CD4-positive, alpha-beta T cell treated with Interleukin-4 for 1 hour (primary cell): ENCODE measurements around the gene TRABD.

Source experiments
- DNase-seq, 2 donors: peaks; one replicate each; pipeline ENCODE4 v3.0.0-alpha.2; 2020 to 2022

Gene TRABD

GRCh38 chr22:50175191-50175461, 10.6 kb upstream of the TRABD start:
- DNase-seq = no peak

GRCh38 chr22:50175921-50176849, 9.5 kb upstream of the TRABD start:
- no peak for DNase-seq

GRCh38 chr22:50176850-50177536, 8.7 kb upstream of the TRABD start:
- no peak for DNase-seq

- no peak for DNase-seq
Measured at GRCh38 chr22:50177537-50178470, 7.9 kb upstream of the TRABD start.

GRCh38 chr22:50178471-50178864, 7.2 kb upstream of the TRABD start:
- no peak for DNase-seq

GRCh38 chr22:50178871-50179869, 6.5 kb upstream of the TRABD start:
- DNase-seq = no peak

GRCh38 chr22:50179937-50180726, 5.6 kb upstream of the TRABD start:
- DNase-seq = no peak

GRCh38 chr22:50180727-50181521, 4.8 kb upstream of the TRABD start:
- DNase-seq = no peak

GRCh38 chr22:50182176-50183081, 3.3 kb upstream of the TRABD start:
- no peak for DNase-seq

- DNase-seq = no peak
Measured at GRCh38 chr22:50183141-50183971, 2.4 kb upstream of the TRABD start.

GRCh38 chr22:50184004-50184901, 1.5 kb upstream of the TRABD start:
- DNase-seq = no peak

GRCh38 chr22:50184902-50185374, 775 bp upstream of the TRABD start:
- DNase-seq = no peak

- DNase-seq = no peak
Measured at GRCh38 chr22:50186181-50186714, 535 bp downstream of the TRABD start.

GRCh38 chr22:50186761-50187523, 1.2 kb downstream of the TRABD start:
- peak; percentile 36 to 38 for DNase-seq

GRCh38 chr22:50188356-50188755, 2.6 kb downstream of the TRABD start:
- no peak for DNase-seq
